ENCODE measurements around the gene IRX3. TPM values are rescaled to one million over a fixed set of nuclear protein-coding genes. Genes with fewer than 3 reads are reported as not detected.

The IRX3 gene
- total RNA-seq, 4 donors from 2014 or later: 79.7 to 181 (median 150) TPM

- peak in 1 of 2 donors; percentile 32 for DNase-seq (ENCODE audit: low spot score in 2 of 2)
- no peak overlapping the region for H3K4me3 ChIP-seq (ENCODE audit: low read depth, poor library complexity, severe bottlenecking)
- WGBS, 2 donors: 69 to 74% methylated on average over 4 of the region's 4 CpGs
- TF ChIP-seq CTCF (IDR thresholded peaks at IDR 0.05) (no peak), POLR2A (IDR thresholded peaks at IDR 0.05) (no peak)
- intact Hi-C loops (cut with DNase I; ENCODE audit: low total_unique reads): no loop called here
Observed at GRCh38 chr16:54268766-54269165, 17.8 kb downstream of the IRX3 start.

GRCh38 chr16:54268340-54268739 lies 18.2 kb downstream of the IRX3 start:
- intact Hi-C loops (cut with DNase I; ENCODE audit: low total_unique reads): no loop called here
- DNase-seq (ENCODE audit: low spot score in 2 of 2): peak in 1 of 2 donors; percentile 21
- 91 to 92% methylated on average over 7 of the region's 7 CpGs for WGBS, 2 donors

GRCh38 chr16:54266363-54266955 lies 20.1 kb downstream of the IRX3 start:
- 52 to 60% methylated on average over 4 of the region's 4 CpGs for WGBS, 2 donors

More at GRCh38 chr16:54268340-54268739, 18.2 kb downstream of the IRX3 start:
- no peak overlapping the region for H3K4me3 ChIP-seq (ENCODE audit: low read depth, poor library complexity, severe bottlenecking)
- no peak for TF ChIP-seq POLR2A (IDR thresholded peaks at IDR 0.05)
- no peak for TF ChIP-seq CTCF (IDR thresholded peaks at IDR 0.05)

GRCh38 chr16:54265575-54266107 lies 20.9 kb downstream of the IRX3 start:
- DNase-seq (ENCODE audit: low spot score in 2 of 2): peak in 1 of 2 donors; percentile 40
- H3K4me3 ChIP-seq (ENCODE audit: low read depth, poor library complexity, severe bottlenecking): no peak overlapping the region
- TF ChIP-seq POLR2A (IDR thresholded peaks at IDR 0.05) (no peak), CTCF (IDR thresholded peaks at IDR 0.05) (no peak)
- intact Hi-C loops (cut with DNase I; ENCODE audit: low total_unique reads): no loop called here
- WGBS, 2 donors: 82 to 86% methylated on average over 7 of the region's 7 CpGs

More at GRCh38 chr16:54266363-54266955, 20.1 kb downstream of the IRX3 start:
- no peak for TF ChIP-seq CTCF (IDR thresholded peaks at IDR 0.05)
- TF ChIP-seq POLR2A (IDR thresholded peaks at IDR 0.05): no peak
- no peak overlapping the region for H3K4me3 ChIP-seq (ENCODE audit: low read depth, poor library complexity, severe bottlenecking)
- DNase-seq (ENCODE audit: low spot score in 2 of 2): peak in 1 of 2 donors; percentile 76
- intact Hi-C loops (cut with DNase I; ENCODE audit: low total_unique reads): no loop called here

- TF ChIP-seq CTCF (IDR thresholded peaks at IDR 0.05): no peak
- TF ChIP-seq POLR2A (IDR thresholded peaks at IDR 0.05): no peak
- DNase-seq (ENCODE audit: low spot score in 2 of 2): peak in 1 of 2 donors; percentile 67
- H3K4me3 ChIP-seq (ENCODE audit: low read depth, poor library complexity, severe bottlenecking): no peak overlapping the region
- intact Hi-C loops (cut with DNase I; ENCODE audit: low total_unique reads): no loop called here
- WGBS, 2 donors: 68 to 74% methylated on average over 7 of the region's 7 CpGs
Observed at GRCh38 chr16:54253118-54253517, 33.5 kb downstream of the IRX3 start.

Measured in lower leg skin (tissue), 4 donors.